OCI-LY3 (cell line): ENCODE results near the gene CACNA2D3.

ENCODE experiments used
- H2AFZ ChIP-seq: fragments of 200-600, 300-600 bp; shearing (Covaris generic); 2 replicates; pipeline ENCODE4 v1.6.0; 2014; ENCODE audit warnings: antibody characterized with exemption, low read depth, low read length
- H3K27ac ChIP-seq: fragments of 200-600, 300-600 bp; sonication (generic); 2 replicates; pipeline ENCODE4 v1.5.1; 2014; ENCODE audit warnings: mild to moderate bottlenecking, low read length, moderate library complexity, mixed read lengths
- H3K27me3 ChIP-seq: fragments of 200-600, 300-600 bp; sonication (generic); 2 replicates; pipeline ENCODE4 v1.6.1; 2014; ENCODE audit warnings: low read depth, low read length, mixed read lengths
- H3K36me3 ChIP-seq: fragments of 200-600, 300-600 bp; sonication (generic); replicated peaks from 2 replicates; pipeline ENCODE3; 2014; ENCODE audit warnings: low read depth, low read length, mixed read lengths
- H3K4me1 ChIP-seq: fragments of 300-600, 200-600 bp; sonication (generic); 2 replicates; pipeline ENCODE4 v1.6.1; 2014; ENCODE audit warnings: low read length, mixed read lengths
- H3K4me2 ChIP-seq: fragments of 200-600, 300-600 bp; sonication (generic); 2 replicates; pipeline ENCODE4 v1.6.1; 2014; ENCODE audit warnings: low read length, mixed read lengths
- H3K4me3 ChIP-seq: fragments of 300-600, 200-600 bp; sonication (generic); 2 replicates; pipeline ENCODE4 v1.5.1; 2014; ENCODE audit warnings: antibody characterized with exemption, mild to moderate bottlenecking, low read length, moderate library complexity
- H3K79me2 ChIP-seq: fragments of 300-600, 200-600 bp; shearing (Covaris generic); 2 replicates; pipeline ENCODE4 v1.6.1; 2014; ENCODE audit warnings: mild to moderate bottlenecking, low read length, mixed read lengths
- H3K9ac ChIP-seq: fragments of 300-600, 200-600 bp; shearing (Covaris generic); 2 replicates; pipeline ENCODE4 v1.6.0; 2014; ENCODE audit warnings: mild to moderate bottlenecking, low read length, moderate library complexity
- H3K9me3 ChIP-seq: fragments of 200-600, 300-600 bp; shearing (Covaris generic); 2 replicates; pipeline ENCODE4 v1.6.1; 2014; ENCODE audit warnings: low read length, mixed read lengths; ENCODE audit not compliant: insufficient read depth
- H4K20me1 ChIP-seq: fragments of 200-600, 300-600 bp; sonication (generic); 2 replicates; pipeline ENCODE4 v1.6.1; 2016; ENCODE audit warnings: low read length, mixed read lengths; ENCODE audit not compliant: insufficient read depth
- EZH2phosphoT487 ChIP-seq: fragments of 200-600 bp; shearing (Covaris generic); IDR thresholded peaks from 2 replicates; pipeline ENCODE4 v1.6.1; 2018; ENCODE audit warnings: antibody characterized with exemption, mixed run types, low read depth
- TF ChIP-seq, protein P1 (sequence below): fragments of 200-600, 300-600 bp; sonication (generic); IDR thresholded peaks from 2 replicates; pipeline ENCODE4 v1.5.1; 2014; ENCODE audit warnings: antibody characterized with exemption, low read length, low read depth

The CACNA2D3 gene

DNA sequence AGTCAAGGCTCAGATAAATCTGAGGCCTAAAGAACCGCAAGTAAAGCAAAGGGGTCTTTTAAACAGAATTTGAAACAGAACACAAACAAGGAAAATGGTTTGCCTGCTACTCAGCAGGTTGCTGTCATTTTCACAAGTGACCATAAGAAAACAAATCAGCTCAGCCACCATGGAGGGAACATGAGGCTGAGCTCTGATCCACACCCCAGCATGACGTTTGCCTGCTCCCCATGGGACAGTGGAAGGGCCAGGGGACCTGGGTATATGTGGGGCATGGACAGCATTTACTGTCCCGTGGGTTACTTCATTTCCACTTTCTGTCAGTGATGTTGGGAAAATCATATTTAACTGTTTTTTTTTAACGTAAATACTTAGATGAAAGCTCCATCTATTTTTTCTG is 434.3 kb downstream of the CACNA2D3 start:
- Histone ChIP-seq H2AFZ (no peak overlapping the region), H3K27ac (no peak overlapping the region)

DNA sequence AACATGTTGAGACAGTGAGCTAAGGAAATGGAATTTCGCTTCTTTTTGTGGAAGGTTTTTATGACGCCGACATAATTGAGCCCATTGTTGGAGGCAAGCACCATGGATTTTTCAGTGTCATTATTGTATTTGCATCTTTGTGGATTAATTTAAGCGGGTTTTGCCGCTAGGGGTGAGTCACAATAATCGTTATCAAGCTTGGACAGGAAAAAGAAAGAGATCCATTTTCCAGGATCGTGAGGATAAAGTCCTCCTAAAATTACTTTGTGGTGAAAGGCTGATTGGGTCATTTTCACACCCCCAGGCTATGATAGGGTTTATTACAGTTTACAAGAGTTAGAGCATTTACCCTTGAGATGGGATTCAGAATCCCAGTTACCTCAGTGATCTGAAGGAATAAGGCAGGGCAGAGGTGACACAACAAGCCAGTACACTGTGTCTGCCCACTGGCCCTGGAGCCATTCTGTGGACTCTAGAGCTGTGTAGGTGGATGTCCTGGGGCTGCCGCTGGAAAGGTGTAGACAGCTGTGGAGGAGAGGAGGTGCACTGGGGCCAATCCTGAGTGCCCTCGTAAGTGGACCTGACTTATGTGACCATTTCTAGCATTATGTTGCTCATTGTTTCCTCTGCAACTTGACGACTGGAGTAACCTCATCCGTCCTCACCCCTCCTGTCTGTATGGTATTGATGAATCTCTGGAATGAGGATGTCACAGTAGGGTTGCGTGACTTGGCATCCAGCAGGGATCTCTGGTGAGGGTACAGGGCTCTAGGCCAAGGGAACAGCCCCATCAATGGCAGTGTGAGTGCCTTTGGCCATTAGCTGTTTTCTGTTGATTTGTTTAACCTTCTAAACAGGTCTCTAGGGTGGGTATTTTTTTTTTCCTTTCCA is 435.4 kb downstream of the CACNA2D3 start:
- no peak overlapping the region for H2AFZ ChIP-seq
- TF ChIP-seq, protein P1, sequence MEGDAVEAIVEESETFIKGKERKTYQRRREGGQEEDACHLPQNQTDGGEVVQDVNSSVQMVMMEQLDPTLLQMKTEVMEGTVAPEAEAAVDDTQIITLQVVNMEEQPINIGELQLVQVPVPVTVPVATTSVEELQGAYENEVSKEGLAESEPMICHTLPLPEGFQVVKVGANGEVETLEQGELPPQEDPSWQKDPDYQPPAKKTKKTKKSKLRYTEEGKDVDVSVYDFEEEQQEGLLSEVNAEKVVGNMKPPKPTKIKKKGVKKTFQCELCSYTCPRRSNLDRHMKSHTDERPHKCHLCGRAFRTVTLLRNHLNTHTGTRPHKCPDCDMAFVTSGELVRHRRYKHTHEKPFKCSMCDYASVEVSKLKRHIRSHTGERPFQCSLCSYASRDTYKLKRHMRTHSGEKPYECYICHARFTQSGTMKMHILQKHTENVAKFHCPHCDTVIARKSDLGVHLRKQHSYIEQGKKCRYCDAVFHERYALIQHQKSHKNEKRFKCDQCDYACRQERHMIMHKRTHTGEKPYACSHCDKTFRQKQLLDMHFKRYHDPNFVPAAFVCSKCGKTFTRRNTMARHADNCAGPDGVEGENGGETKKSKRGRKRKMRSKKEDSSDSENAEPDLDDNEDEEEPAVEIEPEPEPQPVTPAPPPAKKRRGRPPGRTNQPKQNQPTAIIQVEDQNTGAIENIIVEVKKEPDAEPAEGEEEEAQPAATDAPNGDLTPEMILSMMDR: no peak
- TF ChIP-seq EZH2phosphoT487: no peak
- no peak overlapping the region for H3K4me3 ChIP-seq
- no peaks in the 10 kb centered on the region for H3K4me1 ChIP-seq
- no peaks in the 10 kb centered on the region for H3K36me3 ChIP-seq
- no peak overlapping the region for H3K9ac ChIP-seq
- H3K9me3 ChIP-seq: no peaks in the 10 kb centered on the region
- H3K4me2 ChIP-seq: no peak overlapping the region
- H3K27me3 ChIP-seq: no peaks in the 10 kb centered on the region
- H4K20me1 ChIP-seq: no peaks in the 10 kb centered on the region
- H3K27ac ChIP-seq: no peak overlapping the region
- no peaks in the 10 kb centered on the region for H3K79me2 ChIP-seq

More for the DNA sequence above, 434.3 kb downstream of the CACNA2D3 start:
- Histone ChIP-seq H3K27me3 (no peaks in the 10 kb centered on the region), H3K4me3 (no peak overlapping the region), H3K79me2 (no peaks in the 10 kb centered on the region), H3K4me2 (no peak overlapping the region), H3K36me3 (no peaks in the 10 kb centered on the region), H3K9ac (no peak overlapping the region), H3K4me1 (no peaks in the 10 kb centered on the region), H4K20me1 (no peaks in the 10 kb centered on the region), H3K9me3 (no peaks in the 10 kb centered on the region)
- TF ChIP-seq, protein P1: no peak
- TF ChIP-seq EZH2phosphoT487: no peak

DNA sequence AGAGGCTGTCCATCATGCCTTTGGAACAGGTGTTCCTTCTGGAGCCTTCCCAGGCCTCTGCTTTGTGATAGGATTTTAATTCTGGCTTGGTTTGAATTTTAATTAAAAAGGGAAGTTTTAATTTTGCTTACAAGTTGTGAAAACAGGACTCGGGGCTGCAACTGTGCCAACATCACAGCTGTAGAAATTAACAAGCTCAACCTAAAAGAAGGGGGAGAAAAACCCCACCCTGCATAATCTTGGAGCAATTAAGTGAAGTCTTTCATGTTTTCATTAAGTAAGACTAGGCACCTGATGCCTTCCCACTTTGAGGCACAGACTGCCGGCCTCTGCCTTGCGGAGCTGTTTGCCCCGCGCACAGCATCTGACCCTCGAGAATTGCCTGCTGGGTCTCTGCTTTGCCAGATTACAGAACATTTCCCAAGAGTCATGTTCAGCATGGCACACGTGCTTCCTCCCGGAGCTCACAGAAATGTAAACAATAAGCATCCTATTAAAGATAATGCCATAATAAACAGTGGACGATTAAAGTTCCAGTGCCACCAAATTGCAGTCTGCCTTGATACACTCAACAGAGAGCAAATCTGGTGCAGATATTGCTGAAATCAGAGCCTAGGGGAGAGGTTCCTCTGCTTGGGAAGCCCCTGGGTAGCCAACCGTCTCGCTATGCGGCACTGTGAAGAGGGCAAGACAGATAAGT is 441.3 kb downstream of the CACNA2D3 start:
- Histone ChIP-seq H2AFZ (no peak overlapping the region), H3K36me3 (no peaks in the 10 kb centered on the region), H3K4me3 (no peak overlapping the region)

More for the DNA sequence above, 441.3 kb downstream of the CACNA2D3 start:
- Histone ChIP-seq H4K20me1 (no peaks in the 10 kb centered on the region), H3K27ac (no peak overlapping the region), H3K9me3 (no peaks in the 10 kb centered on the region), H3K9ac (no peak overlapping the region), H3K27me3 (no peaks in the 10 kb centered on the region), H3K79me2 (no peaks in the 10 kb centered on the region), H3K4me2 (no peak overlapping the region), H3K4me1 (no peaks in the 10 kb centered on the region)
- TF ChIP-seq, protein P1: no peak
- no peak for TF ChIP-seq EZH2phosphoT487
